Measurements from ENCODE around the gene MST1.

MST1 gene

DNA sequence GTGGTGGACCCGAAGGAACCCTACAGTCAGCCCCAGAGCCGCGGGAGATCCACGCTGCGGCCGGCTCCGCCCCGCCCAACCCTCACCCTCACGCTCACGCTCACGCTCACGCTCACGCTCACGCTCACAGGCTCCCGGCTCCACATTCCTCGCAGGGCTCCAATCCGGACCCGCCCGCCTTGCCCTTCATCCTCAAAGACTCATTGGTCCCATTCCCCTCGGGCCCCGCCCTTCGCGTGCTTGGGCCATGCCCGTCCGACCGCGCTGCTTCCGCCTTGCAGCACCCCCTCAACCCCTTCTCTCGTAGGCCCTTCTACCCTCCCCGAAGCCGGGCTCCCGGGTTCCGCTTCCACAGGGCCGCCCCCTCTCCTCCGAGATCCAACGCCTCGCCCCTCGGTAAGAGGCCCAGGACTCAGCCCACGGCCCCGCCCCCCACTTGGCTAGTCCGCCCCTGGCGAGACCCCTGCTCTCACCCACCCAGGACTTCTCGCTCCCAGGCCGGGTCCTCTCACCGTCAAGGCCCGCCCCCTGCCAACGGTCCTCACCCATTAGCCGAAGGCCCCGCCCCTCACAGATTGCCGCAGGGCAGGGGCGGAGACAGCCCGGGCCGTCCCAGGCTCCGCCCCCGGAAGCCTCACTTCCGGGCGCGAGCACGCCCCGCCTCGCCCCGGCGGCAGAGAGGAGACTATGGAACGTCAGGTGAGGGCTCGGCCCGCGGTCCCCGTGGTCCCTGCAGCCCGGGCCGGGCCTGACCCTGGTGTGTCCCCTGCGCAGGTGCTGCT lies 15.4 kb downstream of the MST1 start, which contains the start of gene APEH:
Gene APEH, plus strand, starts transcription at position 637 of the 782 bp plus-strand sequence. Its CDS starts 51 bp downstream, at position 688.
- DNase-seq = peak; percentile 99

DNA sequence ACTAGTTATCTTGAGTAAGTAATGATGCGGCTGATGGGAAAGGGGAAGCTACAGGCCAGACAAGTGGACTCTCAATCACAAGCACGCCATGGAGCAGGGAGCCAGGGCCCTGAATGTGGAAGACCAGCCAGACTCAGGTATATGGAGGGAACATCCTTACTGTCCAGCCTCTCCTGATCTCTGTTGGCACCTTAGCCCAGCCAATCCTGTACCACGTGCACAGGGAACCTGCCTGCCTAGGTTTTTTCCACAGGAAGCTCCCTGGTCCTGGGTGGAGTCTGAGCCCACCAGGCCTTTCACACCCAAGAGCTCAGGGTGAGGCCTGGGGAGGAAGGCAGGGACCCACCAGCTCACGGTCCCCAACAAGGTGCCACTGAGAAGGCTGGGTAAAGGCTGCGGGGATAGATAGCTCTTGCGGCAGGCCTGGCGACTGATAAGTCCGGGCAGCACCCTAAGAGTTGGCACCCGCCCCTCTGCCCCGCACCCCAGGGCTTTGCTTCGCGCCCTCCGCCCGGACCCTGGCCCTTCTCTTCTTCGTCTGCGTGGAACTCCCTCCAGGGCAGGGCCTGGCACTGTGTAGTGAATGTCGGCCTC lies 16.1 kb downstream of the MST1 start:
- no peak for DNase-seq

DNA sequence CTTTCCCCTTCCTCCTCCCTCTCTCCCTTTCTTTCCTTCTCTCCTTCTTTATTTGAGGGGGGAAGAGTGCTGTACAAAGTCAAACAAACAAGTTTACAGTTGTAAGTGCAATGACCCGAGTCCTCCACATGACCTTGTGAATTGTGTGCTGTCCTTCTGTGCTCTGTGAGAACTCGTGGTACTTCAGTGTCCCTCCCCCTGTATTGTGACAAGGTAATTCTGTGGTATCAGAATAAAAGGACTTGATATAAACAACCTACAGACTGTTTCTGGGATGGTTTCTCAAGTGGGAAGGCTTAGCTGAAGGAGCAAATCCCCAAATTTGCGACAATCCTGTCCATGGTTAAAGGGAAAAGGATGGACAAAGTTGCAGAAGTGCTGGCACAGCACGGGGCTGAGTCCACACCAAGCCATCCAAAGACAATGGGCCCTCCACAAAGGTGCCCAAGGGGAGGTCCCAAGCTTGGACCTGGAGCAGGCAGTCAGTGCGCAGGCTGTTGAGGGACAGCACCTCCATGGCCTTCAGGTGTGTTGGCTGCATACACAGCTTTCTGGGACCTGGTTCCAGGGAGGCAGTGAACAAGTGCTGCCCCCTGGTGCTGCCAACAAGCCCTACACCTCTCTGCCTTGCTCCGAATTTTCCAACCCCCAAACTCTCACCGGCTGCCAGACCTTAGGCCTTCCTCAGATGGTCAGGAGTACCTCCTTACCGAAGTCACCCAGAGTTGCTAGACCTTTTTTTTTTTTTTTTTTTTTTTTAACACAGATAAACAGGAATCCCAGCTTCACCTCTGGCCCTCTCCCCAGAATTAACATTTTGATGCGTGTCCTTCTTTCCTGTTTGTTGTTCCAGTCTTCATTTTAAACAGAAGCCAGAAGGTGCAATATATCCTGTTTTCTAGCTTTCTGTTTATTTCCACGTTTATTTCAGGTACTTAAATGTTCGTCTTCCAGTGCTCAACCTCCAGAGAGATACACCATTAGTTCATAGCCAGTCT lies 17.7 kb downstream of the MST1 start:
- DNase-seq = peak; percentile 90

DNA sequence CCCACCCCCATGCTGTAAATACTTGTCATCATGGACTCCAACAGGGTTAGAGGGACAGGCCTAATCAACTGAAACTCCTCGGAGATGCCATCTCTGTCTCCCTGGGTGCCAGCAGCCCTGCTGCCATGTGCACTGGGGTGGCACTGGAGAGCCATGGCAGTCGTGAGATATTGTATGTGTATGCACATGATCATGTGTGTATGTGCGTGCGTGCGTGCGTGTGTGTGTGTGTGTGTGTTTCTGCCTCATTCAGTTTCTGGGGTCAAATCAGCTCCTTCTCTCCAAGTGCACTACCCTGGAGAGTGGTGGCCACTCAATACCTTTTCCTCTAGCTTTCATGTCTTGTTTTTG lies 18.4 kb downstream of the MST1 start:
- DNase-seq = no peak

DNA sequence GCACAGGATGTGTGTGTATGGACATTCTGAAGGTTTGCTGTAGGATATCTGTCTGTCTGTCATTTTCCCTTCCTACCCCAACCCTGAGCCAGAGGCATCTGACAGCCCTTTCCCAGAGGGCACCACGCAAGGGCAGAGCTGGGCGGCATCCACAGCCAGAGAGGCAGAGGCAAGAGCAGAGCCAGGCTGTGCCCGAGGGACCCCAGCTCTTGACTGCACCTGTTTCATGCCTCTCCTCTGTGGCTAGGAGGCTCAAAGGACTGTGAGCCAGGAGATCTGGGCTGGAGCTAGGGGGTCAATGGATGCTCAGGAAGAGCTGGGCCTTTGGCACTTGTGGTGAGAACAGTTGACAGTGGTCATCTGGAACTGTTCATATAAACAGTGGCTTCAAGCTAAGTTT lies 19.9 kb downstream of the MST1 start:
- no peak for DNase-seq

DNA sequence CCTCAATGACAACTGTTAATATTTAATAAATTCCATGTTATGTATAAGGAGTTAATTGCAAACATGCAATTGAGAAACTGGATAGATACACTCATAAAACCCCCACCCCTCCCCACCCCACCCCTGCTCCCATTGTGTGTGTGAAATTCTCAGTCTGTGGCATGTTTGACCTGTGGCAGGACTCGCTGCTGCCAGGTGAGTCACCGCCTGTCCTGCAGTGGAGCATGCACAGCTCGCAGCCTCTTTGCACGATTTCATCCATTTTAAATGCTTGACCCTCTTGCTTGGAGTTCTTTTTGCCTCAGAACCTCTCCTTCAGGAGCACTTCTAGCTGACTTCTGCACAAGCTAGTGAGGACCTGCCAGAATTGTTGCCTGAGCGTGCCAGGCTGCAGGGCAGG lies 20.4 kb downstream of the MST1 start:
- DNase-seq = no peak

DNA sequence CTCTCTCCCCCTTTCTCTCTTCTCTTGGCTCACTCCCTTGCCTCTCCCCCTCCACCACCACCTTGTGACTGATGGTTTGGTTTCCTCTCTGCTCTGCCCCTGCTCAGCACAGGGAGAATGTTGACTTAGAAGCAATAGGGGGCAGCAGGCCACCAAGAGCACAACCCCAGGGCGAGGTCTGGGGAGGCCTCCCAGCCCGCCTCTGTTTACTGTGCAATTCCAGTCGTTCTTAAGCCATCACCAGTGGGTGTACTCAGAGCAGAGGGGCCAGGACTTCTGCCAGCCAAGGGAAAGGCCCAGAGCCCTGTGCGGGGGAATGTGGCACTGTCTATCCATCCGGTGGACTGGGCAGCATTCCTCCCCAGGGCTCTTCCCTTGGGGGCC lies 20.9 kb downstream of the MST1 start:
- no peak for DNase-seq

DNA sequence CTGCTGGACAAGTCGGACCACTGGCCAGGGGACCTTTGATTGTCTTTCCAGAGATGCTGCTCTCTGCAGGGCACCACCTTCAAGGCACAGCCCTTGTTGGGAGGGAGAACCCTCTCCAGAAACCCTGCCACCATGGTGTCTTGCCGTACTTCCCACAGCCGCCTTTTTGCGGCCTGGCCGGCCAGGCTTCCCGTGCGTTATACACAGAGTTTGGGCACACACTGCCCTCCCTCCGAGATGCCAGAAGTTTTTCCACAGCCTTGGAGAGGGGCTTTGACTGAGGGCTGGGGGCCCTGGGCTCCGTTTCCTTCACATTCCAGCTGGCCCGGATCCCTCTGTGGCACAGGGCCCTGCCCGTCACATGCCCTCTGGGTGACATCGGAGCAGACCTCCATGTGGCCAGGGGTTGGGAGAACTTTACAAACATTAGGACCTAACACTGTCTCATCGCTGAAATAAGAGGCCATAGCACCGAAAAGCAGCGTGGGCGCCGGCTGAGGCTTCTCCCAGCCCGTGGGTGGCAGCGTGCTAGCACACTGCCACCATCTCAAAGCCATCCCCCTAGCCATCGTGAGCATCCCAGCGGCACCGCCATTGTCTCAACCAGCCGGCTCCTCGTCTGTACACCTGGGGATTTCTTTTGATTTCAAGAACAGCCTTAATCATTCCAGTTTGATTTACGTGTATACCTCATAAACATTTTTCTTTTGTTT lies 21.4 kb downstream of the MST1 start:
- no peak for DNase-seq

DNA sequence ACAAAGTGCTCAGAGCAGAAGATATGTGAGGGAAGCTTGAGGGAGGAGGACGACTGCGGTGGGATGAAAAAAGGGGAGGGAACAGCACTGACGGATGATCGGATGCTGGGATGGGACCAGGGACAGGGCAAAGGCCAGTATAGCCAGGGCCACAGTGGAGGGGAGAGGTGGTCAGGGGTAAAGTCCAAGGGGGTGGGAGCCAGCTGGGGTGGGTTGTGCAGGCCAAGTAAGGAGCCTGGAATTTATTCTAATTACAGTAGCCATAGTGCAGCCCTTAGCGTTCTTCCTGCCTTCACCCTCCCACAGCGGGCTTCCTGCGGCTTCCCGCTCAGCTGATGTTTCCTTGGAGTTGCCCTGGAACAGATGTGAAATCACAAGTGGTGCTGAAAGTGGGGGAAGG lies 22.7 kb downstream of the MST1 start:
- DNase-seq = no peak

DNA sequence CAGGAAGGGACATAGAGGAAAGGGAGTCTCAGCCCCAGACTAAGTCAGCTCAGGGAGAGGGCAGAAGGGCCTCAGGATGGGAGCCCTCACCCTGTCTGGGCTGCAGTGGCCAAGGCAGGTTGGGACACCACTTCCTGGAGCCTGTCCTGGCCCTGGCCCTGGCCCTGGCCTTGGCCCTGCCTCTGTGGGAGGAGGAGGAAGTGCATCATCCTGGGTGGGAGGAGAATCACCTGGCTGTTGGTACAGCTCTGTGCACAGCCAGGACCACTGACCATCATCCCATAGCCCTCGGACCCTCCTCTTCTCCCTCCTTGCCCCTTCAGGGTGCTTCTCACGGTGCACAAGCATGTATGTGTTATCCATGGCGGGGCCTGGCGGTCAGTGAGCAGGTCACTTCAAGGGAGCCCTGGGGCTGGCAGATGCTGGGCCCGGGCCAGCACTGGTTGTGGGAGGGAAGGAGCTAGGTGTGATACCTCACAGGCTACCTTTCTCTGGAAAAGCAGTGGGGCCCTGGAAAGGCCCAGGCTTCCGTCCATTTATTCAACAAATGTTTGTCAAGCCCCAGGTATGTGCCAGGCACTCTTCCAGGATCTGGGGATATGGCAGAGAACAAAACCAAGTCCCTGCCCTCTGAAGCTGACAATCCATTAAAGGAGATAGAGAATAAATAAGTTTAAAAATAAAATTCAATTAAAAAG lies 23.3 kb downstream of the MST1 start:
- DNase-seq = no peak

DNA sequence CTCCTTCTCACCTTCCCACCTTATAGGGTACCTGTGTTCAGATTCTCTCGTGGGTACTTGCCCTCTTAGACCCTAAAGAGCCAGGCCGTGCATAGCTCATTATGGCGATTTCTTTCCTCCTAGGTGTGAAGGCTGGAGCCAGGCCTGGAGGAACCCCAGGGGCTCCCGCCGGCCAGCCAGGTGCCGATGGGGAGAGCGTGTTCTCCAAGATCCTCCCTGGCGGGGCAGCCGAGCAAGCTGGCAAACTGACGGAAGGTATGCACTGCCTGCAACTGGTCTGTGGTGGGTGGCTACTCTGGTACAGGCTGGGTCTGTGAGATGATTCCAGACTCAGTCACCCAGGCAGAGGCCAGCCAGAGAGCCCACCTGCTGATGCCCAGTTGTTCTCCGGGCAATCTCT lies 25.0 kb downstream of the MST1 start:
- DNase-seq = no peak

DNA sequence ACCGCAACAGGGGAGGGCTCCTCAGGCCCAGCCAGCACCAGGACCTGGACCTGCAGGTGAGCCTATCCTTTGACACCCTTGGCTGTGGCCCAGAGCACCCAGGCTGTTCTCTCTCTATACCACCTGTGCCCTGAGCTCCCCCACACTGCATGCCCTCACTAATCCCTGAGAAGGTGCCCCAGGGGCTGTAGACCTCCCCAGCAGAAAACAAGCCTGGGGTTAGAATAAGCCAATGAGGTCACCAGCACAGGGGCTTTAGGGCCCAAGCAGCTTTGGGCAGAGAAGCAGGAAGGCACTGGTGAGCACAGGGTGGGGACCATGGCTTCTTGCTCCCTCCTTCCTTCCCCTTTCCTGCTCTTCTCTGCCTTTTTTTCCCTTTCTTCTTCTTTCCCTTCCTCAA lies 25.4 kb downstream of the MST1 start:
- DNase-seq = no peak

DNA sequence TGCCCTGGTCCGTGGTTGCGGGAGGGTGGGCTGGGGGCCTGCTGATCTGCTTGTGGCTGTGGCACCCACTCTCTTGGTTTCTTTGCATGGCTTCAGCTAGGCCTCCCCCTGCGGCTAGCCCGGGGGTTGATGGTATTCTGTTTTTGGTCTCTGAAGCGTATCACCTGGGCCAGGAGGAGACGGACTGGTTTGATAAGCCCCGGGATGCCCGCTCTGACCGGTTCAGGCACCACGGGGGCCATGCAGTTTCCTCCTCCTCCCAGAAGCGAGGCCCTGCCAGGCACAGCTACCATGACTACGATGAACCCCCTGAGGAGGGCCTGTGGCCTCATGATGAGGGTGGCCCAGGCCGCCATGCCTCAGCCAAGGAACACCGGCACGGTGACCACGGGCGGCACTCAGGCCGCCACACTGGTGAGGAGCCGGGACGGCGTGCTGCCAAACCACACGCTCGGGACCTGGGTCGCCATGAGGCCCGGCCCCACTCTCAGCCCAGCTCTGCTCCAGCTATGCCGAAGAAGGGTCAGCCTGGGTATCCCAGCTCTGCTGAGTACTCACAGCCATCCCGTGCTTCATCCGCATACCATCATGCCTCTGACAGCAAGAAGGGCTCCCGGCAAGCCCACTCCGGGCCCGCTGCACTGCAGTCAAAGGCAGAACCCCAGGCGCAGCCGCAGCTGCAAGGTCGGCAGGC lies 26.4 kb downstream of the MST1 start:
- DNase-seq = no peak

DNA sequence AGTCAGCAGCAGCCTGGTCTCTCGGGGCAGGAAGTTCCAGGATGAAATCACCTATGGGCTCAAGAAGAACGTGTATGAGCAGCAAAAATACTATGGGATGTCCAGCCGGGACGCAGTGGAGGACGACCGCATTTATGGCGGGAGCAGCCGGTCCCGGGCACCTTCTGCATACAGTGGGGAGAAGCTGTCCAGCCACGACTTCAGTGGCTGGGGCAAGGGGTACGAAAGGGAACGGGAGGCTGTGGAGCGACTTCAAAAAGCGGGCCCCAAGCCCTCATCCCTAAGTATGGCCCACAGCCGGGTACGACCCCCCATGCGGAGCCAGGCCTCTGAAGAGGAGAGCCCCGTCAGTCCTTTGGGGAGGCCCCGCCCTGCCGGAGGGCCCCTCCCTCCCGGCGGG lies 27.3 kb downstream of the MST1 start:
- DNase-seq = no peak

DNA sequence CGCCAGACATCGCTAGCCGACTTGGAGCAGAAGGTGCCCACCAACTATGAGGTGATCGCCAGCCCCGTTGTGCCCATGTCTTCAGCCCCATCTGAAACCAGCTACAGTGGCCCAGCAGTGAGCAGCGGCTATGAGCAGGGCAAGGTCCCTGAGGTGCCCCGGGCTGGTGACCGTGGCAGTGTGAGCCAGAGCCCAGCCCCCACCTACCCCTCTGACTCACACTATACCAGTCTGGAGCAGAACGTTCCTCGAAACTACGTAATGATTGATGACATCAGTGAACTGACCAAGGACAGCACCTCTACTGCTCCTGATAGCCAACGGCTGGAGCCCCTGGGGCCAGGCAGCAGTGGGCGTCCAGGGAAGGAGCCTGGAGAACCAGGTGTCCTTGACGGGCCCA lies 28.0 kb downstream of the MST1 start:
- DNase-seq = no peak

DNA sequence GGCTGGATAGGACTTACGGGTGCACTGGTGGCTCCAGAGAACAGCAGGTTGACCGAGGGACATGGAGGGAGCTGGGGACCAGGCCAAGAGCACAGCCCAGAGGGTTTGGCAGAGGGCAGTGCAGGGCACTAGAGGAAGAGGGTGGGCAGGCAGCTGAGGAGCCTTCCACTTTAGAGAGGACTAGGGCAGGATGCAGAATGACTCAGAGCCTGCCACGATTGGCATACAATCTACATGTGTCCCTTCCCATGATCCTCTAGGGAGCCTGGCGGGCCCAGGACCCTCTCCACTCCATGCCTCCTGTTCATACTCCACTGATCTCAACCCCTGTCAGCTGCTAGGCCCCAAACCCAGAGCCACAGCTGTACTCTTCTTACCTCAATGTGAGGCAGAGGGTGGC lies 29.5 kb downstream of the MST1 start:
- no peak for DNase-seq

DNA sequence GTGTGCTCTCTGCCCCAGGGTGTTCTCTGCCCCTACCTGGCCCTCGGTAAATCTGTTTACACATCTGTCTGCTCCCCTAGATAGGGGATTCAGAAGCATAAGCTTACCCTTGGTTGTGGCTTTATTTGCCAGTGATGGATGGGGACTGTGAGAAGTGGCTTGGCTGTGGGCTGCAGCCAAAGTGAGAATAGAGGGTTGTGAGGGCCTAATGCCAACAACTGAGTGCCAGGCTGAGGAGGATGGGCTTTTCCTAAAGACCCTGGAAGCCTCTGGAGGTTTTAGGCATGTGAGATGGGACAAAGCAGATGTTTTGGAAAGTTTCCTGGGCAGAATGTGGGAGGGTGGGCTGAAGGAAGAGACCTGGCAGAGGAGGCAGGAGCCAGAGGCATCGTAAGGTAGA lies 30.6 kb downstream of the MST1 start:
- no peak for DNase-seq

DNA sequence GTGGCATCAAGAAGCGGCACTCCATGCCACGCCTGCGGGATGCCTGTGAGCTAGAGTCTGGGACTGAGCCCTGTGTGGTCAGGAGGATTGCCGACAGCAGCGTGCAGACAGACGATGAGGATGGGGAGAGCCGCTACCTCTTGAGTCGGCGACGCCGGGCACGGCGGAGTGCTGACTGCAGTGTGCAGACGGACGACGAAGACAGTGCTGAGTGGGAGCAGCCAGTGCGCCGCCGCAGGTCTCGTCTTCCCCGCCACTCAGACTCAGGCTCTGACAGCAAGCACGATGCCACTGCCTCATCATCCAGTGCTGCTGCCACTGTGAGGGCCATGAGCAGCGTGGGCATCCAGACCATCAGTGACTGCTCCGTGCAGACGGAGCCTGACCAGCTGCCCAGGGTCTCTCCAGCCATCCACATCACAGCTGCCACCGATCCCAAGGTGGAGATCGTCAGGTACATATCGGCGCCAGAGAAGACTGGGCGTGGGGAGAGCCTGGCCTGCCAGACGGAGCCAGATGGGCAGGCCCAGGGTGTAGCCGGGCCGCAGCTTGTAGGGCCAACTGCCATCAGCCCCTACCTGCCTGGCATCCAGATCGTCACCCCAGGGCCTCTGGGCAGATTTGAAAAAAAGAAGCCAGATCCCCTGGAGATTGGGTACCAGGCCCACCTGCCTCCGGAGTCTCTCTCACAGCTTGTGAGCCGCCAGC lies 31.9 kb downstream of the MST1 start:
- no peak for DNase-seq

DNA sequence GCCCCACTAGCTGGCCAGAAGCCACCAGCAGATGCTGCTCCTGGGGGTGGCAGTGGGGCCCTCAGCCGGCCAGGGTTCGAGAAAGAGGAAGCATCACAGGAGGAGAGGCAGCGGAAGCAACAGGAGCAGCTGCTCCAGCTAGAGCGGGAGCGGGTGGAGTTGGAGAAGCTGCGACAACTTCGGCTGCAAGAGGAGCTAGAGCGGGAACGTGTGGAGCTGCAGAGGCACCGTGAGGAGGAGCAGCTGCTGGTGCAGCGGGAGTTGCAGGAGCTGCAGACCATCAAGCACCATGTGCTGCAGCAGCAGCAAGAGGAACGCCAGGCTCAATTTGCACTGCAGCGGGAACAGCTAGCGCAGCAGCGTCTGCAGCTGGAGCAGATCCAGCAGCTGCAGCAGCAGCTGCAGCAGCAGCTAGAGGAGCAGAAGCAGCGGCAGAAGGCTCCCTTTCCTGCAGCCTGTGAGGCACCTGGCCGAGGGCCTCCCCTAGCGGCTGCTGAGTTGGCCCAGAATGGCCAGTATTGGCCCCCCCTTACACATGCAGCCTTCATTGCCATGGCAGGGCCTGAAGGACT lies 32.6 kb downstream of the MST1 start:
- DNase-seq = no peak

DNA sequence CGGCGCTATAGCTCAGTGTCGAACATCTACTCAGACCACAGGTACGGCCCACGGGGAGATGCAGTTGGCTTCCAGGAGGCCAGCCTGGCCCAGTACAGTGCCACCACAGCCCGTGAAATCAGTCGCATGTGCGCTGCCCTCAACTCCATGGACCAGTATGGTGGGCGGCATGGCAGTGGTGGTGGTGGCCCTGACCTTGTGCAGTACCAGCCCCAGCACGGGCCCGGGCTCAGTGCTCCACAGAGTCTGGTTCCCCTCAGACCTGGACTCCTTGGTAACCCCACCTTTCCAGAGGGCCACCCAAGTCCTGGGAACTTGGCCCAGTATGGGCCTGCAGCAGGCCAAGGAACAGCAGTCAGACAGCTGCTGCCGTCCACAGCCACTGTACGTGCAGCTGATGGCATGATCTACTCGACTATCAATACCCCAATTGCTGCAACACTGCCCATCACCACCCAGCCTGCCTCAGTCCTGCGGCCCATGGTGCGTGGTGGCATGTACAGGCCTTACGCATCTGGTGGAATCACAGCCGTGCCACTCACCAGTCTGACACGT lies 33.5 kb downstream of the MST1 start:
- no peak for DNase-seq
